Measurements from ENCODE around the gene PRSS27.
"Not testable (repeated sequence)": the region's sequence is repeated elsewhere in the genome, so short reads cannot be mapped to it uniquely, and the experiment has no call there.

The PRSS27 gene

DNA sequence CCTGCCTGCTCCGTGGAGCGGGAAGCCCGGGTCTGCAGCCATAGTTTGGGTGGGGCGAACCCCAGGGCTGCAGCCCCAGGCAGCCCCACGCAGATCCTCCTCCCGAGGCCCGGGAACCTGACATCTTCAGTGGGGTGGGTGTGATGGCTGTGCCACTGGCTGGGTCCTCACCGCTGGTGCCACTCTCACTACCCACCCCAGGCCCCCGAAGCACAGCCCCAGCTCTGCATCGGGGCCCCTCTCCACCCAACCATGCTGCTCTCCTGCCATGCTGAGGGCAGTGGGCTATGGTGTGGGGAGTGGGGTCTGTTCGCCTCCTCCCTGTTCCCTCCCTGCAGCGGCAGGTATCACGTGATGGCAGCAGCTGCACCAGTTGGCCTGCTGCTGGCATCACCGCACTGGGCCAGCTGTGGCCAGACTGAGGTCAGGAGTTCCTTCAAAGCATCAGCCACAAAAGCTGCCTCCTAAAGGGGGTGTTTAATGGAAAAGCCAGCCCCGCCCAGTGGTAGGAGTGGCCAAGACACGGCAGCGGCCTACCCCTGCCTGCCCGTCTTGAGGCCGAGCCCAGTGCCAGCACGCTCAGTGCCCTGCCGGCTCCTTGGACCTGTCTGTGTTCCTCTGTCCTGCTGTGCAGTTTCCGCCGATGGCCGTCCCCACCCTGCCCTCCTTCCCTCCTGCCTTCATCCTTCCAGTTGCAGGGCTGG, 26.9 kb downstream of the PRSS27 start:
- no peak for DNase-seq (ENCODE audit: low spot score)

DNA sequence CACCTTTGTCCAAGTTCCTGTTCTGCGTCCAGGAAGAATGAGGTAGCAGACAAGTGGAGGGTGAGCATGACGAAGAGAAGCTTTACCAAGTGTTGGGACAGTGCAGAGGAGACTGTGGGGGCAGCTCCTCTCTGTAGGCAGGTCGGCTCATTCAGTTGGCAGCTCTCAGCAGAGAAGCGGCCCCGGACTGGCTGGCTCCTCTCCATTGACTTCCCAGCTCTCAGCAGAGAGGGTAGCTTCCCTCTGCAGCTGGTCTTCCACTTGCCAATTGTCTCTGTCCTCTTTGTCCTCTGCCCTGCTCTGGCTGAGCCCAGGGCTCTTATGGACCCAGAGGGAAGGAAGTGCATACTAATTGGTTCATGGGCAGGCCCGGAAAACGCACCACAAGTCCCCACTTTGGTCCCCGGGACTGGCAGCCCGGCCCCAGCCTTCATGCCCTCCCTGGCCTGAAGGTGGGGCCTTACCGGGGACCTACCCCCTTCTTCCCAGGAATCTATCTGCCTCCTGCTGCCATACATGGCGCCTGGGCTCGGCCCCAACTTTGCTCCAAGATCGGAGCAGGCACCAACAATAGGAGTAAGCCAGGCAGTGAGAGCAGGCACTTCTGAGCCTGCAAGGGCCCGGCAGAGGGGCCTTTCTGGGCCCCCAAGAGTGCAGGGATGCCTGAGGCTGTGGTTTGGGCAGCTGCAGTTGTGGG, 27.6 kb downstream of the PRSS27 start:
- no peak for DNase-seq (ENCODE audit: low spot score)

GRCh38 chr16:2691491-2692248, 28.4 kb downstream of the PRSS27 start:
- no peak for DNase-seq (ENCODE audit: low spot score)

GRCh38 chr16:2690852-2691251, 29.2 kb downstream of the PRSS27 start:
- DNase-seq (ENCODE audit: low spot score), result no peak

DNA sequence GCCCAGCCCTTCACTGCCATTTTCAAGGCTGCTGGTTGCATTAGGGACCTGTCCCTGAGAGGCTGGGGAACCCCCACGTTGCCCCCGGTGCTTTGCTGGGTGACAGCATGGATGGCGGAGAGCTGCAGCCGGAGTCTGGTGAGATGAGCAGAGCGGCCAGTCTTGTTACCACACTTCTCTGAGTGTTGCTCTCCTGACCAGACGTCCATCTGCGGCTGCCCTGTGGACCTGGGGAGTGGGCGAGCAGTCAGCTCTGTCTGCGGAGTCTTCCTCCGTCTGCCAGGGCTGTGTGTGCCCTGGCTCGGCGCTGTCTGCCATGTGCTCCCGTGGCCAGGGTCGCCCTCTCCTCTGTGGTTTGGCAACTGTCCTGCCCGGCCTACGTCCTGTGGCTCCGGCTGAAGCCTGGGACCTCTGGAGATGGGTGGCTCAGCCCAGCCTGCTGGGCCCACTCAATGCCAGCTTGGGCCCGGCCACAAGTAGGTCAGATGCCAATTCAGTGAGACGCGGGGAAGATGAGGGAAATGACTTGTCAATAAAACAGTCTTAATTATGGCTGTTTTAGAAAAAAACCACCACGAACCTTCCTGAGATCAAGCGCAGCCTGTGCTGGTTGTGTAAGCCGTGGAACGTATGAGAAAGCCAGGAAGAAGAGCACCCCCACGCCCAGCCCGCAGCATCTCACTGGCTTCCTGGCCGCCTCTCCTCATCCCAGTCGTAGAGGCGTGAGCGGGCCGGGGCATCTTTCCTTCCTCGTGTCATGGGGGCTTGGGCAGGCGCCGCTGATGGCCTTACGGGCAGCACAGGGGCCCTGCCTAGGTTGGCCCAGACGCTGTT, 29.8 kb downstream of the PRSS27 start:
- DNase-seq (ENCODE audit: low spot score), result no peak

DNA sequence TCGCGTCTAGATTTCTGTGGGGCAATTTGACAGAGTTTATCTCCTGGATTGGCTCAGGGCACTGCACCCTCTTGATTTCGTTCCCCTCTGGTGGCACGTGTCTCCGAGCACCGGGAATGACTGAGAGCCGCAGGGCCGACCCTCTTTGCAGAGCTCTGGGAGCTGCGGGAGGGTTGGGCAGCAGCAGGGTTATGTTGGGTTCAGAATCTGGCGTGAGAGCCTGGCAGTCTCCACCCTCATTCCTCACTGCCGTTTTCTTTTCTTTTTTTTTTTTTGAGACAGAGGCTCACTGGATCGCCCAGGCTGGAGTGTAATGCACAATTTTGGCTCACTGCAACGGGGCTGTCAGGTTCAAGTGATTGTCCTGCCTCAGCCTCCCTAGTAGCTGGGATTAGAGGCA, 30.6 kb downstream of the PRSS27 start:
- not testable (repeated sequence) for DNase-seq (ENCODE audit: low spot score)

- DNase-seq (ENCODE audit: low spot score), result no peak
These were observed 32.3 kb downstream of the PRSS27 start for GRCh38 chr16:2687531-2688308.

DNA sequence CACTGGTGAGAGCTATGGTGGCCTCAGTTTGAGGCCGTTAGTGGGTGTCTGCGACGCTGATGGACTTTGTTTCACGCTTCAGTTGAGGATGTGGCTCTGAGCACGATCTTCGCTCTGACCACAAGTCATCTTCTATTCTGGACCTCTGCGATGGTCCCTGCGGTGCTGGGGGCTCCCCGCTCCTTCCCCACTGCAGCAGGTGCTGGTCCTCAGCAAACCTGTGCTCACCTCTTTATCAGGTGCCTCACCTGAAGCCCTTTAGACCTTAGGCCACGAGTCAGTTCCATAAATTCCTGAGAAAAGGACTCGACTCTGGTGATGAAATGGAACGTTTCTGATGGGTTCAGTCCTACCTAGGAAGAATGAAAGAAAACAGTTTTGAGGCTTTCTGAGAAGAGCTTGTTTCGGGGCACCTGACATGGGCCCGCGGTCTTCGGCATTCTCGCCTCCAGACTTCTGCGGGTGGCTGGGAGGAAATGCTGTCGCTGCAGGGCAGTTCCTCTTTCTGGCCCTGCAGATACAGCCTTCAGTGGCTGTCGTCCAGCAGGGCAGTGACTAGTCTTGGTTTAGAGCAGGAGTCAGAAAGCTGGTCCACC, 33.0 kb downstream of the PRSS27 start:
- no peak for DNase-seq (ENCODE audit: low spot score)

- not testable (repeated sequence) for DNase-seq (ENCODE audit: low spot score)
These were observed 33.9 kb downstream of the PRSS27 start for GRCh38 chr16:2686075-2686474.

- DNase-seq (ENCODE audit: low spot score), result not testable (repeated sequence)
These were observed 37.0 kb downstream of the PRSS27 start for GRCh38 chr16:2683041-2683440.

GRCh38 chr16:2682209-2683021, 37.6 kb downstream of the PRSS27 start, which contains the start of gene KCTD5:
KCTD5 (plus strand) TSS chr16:2682523; CDS start chr16:2682549, 26 bp downstream.
- DNase-seq (ENCODE audit: low spot score), result peak; percentile 96

GRCh38 chr16:2680360-2680759, 39.7 kb downstream of the PRSS27 start:
- peak; percentile 51 for DNase-seq (ENCODE audit: low spot score)

DNA sequence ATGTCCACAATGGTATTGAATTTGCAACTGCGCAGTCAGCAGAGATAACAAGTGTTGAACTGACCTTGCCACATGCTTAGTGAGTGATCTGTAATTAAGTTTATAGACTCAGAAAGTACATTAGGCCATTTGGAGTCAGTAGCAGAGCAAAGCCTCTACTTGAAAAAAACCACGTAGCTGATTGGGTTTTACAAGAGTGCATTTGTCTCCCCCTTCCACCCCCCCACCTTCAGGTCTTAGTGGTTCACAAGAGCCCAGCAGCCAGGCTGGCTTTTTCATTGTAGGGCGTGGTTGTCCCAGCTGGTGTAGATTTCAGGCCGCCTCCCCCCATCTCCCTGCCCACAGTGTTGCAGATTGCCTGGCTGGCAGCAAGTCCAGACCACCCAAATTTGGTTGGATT, 40.1 kb downstream of the PRSS27 start:
- DNase-seq (ENCODE audit: low spot score), result peak; percentile 14

DNA sequence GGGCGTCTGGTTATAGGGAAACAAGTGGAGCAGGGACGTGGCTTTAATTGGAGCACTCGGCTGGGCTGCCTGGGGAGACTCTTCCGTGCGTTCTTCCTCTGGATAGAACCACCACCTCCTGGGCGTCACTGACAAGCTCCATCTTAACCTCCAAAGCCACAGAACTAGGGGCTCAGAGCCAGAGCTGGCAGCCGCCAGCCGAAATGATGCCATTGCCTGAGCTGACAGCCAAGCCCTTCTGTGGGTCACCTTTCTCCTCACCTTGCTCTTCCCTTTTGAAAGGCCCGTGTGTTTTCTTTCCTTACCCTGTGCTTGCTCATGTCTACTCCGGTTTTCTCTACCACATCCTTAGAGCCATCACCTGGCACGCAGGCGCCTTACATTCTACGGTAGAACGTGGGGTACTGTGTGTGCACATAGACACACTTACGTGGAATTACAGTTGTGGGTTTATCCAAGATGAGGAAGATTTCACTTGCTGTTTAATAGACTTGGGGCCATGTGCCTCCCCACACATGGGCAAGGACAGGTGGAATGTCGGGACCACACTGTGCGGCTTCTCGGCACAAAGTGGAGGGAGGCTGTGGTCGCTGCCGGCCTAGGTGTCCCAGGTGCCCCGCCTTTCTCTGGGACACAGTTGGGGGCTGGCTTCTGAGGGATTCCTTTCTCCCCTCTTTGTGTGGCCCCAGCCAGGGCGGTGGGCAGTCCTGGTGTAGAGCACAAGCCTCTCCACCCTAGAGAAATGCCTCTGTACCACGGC, 41.6 kb downstream of the PRSS27 start:
- not testable (repeated sequence) for DNase-seq (ENCODE audit: low spot score)

GRCh38 chr16:2676937-2677336, 43.1 kb downstream of the PRSS27 start:
- DNase-seq (ENCODE audit: low spot score), result not testable (repeated sequence)

DNA sequence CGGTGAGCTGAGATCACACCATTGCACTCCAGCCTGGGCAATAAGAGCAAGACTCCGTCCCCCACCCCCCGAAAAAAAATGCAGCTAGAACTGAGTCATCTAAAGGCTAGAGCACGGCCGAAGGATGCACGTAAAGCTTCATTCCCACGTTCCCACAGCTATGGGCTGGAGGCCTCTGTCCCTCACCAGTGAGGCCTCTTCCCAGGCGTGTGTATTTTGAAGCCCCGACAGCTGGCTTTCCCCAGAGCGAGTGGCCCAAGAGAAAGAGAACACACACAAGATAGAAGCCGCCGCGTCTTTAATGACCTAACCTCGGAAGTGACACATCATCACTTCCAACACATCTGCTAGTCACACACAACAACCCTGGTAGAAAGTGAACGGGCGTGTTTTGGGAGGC, 44.3 kb downstream of the PRSS27 start:
- DNase-seq (ENCODE audit: low spot score), result no peak

GRCh38 chr16:2675021-2675420, 45.0 kb downstream of the PRSS27 start:
- no peak for DNase-seq (ENCODE audit: low spot score)

GRCh38 chr16:2673066-2673999, 46.7 kb downstream of the PRSS27 start:
- peak; percentile 96 for DNase-seq (ENCODE audit: low spot score)

Data from hematopoietic multipotent progenitor cell treated with erythropoietin and hydrocortisone succinate and interleukin-3 and kit ligand, for 15 days (in vitro differentiated cells).